Fibroblast of villous mesenchyme (primary cell): ENCODE data around the gene KRTAP16-1. TPM values are rescaled to one million over a fixed set of nuclear protein-coding genes. Genes with fewer than 3 reads are reported as not detected.

Experiments used
- DNase-seq: peaks from one replicate; pipeline ENCODE4 v3.0.0-alpha.2; 2010; ENCODE audit warnings: low read depth
- H3K4me3 ChIP-seq: 2 replicates; pipeline ENCODE4 v1.5.1; 2011; ENCODE audit warnings: low read depth, mild to moderate bottlenecking, low read length
- CTCF ChIP-seq: IDR thresholded peaks from 2 replicates; pipeline ENCODE4 v1.5.1; 2012; ENCODE audit warnings: low read depth, mild to moderate bottlenecking, low read length; ENCODE audit not compliant: insufficient read depth
- small RNA-seq: library from RNA; depleted of rRNA; stranded (forward); fragments of <200 nt; gene quantifications from one replicate; pipeline ENCODE3, GENCODE V24; 2012
- total RNA-seq: library from RNA; depleted of rRNA; stranded (reverse); fragments of >200 nt; gene quantifications from 2 replicates; pipeline ENCODE4 v1.2.3, GENCODE V29; 2012

Gene KRTAP16-1
- total RNA-seq, 1 donor = not detected

- no peak for TF ChIP-seq CTCF
- DNase-seq = no peak
- H3K4me3 ChIP-seq = no peak overlapping the region
Measured at GRCh38 chr17:41264599-41264998, 44.5 kb downstream of the KRTAP16-1 start.

GRCh38 chr17:41263212-41263611 is 45.9 kb downstream of the KRTAP16-1 start:
- no peak for DNase-seq
- TF ChIP-seq CTCF = no peak

GRCh38 chr17:41258406-41258805 is 50.7 kb downstream of the KRTAP16-1 start:
- no peak overlapping the region for H3K4me3 ChIP-seq
- TF ChIP-seq CTCF = no peak
- peak; percentile 12 for DNase-seq

More at GRCh38 chr17:41263212-41263611, 45.9 kb downstream of the KRTAP16-1 start:
- H3K4me3 ChIP-seq = no peak overlapping the region

Small RNA genes lying within 50 kb of the gene (small RNA-seq; reads per million reads assigned to genes)
- not detected for gene KRTAP9-10P

Other genes starting within 250 kb of the KRTAP16-1 start
- gene KRTAP2-3, start 249.2 kb downstream of the KRTAP16-1 start, total RNA-seq = 0.32 TPM in 1 of 2 replicates, not detected in the other
- gene KRTAP2-4, start 243.4 kb downstream of the KRTAP16-1 start, total RNA-seq = not detected in 2 replicates
- gene KRTAP4-7, start 225.2 kb downstream of the KRTAP16-1 start, total RNA-seq = not detected in 2 replicates
- gene KRTAP4-8, start 211.2 kb downstream of the KRTAP16-1 start, total RNA-seq = not detected in 2 replicates
- not detected in 2 replicates for gene KRTAP4-16, start 207.1 kb downstream of the KRTAP16-1 start, total RNA-seq
- gene KRTAP4-9, start 203.9 kb downstream of the KRTAP16-1 start, total RNA-seq = not detected in 2 replicates
- not detected in 2 replicates for gene KRTAP4-11, start 190.9 kb downstream of the KRTAP16-1 start, total RNA-seq
- gene KRTAP4-12, start 185.1 kb downstream of the KRTAP16-1 start, total RNA-seq = not detected in 2 replicates
- not detected in 2 replicates for gene KRTAP4-6, start 168.8 kb downstream of the KRTAP16-1 start, total RNA-seq
- not detected in 2 replicates for gene KRTAP4-5, start 159.5 kb downstream of the KRTAP16-1 start, total RNA-seq
- gene KRTAP4-4, start 148.6 kb downstream of the KRTAP16-1 start, total RNA-seq = not detected in 2 replicates
- gene KRTAP4-3, start 141.1 kb downstream of the KRTAP16-1 start, total RNA-seq = not detected in 2 replicates
- gene KRTAP4-2, start 131.1 kb downstream of the KRTAP16-1 start, total RNA-seq = not detected in 2 replicates
- gene KRTAP4-1, start 124.4 kb downstream of the KRTAP16-1 start, total RNA-seq = not detected in 2 replicates
- not detected in 2 replicates for gene KRTAP9-1, start 119.4 kb downstream of the KRTAP16-1 start, total RNA-seq
- gene KRTAP9-2, start 82.7 kb downstream of the KRTAP16-1 start, total RNA-seq = not detected in 2 replicates
- gene KRTAP9-3, start 76.9 kb downstream of the KRTAP16-1 start, total RNA-seq = not detected in 2 replicates
- not detected in 2 replicates for gene KRTAP9-8, start 71.3 kb downstream of the KRTAP16-1 start, total RNA-seq
- gene KRTAP9-4, start 59.6 kb downstream of the KRTAP16-1 start, total RNA-seq = not detected in 2 replicates
- gene KRTAP9-9, start 53.9 kb downstream of the KRTAP16-1 start, total RNA-seq = not detected in 2 replicates
- gene KRTAP9-6, start 43.9 kb downstream of the KRTAP16-1 start, total RNA-seq = not detected in 2 replicates
- not detected in 2 replicates for gene KRTAP9-7, start 33.6 kb downstream of the KRTAP16-1 start, total RNA-seq
- gene KRTAP29-1, start 6.5 kb downstream of the KRTAP16-1 start, total RNA-seq = not detected in 2 replicates
- gene KRTAP17-1, start 6.4 kb upstream of the KRTAP16-1 start, total RNA-seq = not detected in 2 replicates
- gene KRT33A, start 41.5 kb upstream of the KRTAP16-1 start, total RNA-seq = not detected in 2 replicates
- under 0.01 and 0.32 TPM in 2 replicates for gene KRT33B, start 60.5 kb upstream of the KRTAP16-1 start, total RNA-seq
- gene KRT34, start 73.0 kb upstream of the KRTAP16-1 start, total RNA-seq = 26.7 and 28.9 TPM in 2 replicates
- not detected in 2 replicates for gene KRT31, start 88.3 kb upstream of the KRTAP16-1 start, total RNA-seq
- gene KRT37, start 115.3 kb upstream of the KRTAP16-1 start, total RNA-seq = not detected in 2 replicates
- gene KRT38, start 131.7 kb upstream of the KRTAP16-1 start, total RNA-seq = under 0.01 TPM in 1 of 2 replicates, not detected in the other
- gene KRT32, start 158.1 kb upstream of the KRTAP16-1 start, total RNA-seq = not detected in 2 replicates
- gene KRT35, start 171.8 kb upstream of the KRTAP16-1 start, total RNA-seq = not detected in 2 replicates
- gene KRT36, start 180.6 kb upstream of the KRTAP16-1 start, total RNA-seq = under 0.01 TPM in 2 replicates
- not detected in 2 replicates for gene KRT13, start 196.3 kb upstream of the KRTAP16-1 start, total RNA-seq
- 0.43 and 1.3 TPM in 2 replicates for gene KRT15, start 209.6 kb upstream of the KRTAP16-1 start, total RNA-seq
- 579 and 604 TPM in 2 replicates for gene KRT19, start 219.0 kb upstream of the KRTAP16-1 start, total RNA-seq